GM12878 (cell line): ENCODE data around the gene TMEM256. TPM values are rescaled to one million over a fixed set of nuclear protein-coding genes. Genes with fewer than 3 reads are reported as not detected.

Source experiments
- ATAC-seq: fragments of 200-7000 bp; cut with Tn5 transposase; 3 replicates; pipeline ENCODE4 v1.9.1; 2020; ENCODE audit warnings: mild to moderate bottlenecking, moderate library complexity
- BruUV-seq: library from RNA; stranded (reverse); fragments of 400-500 nt; replicated peaks from 2 replicates; lab custom pipeline; 2021; lab: Mats Ljungman, UMichigan
- CTCF ChIA-PET: fragments of 300-600 bp; sonication (Branson Sonifier 250); formaldehyde crosslinking; extraction: SDS; loops from one replicate; lab custom pipeline; 2021; ENCODE audit warnings: inconsistent platforms; lab: Yijun Ruan, JAX
- POLR2A ChIA-PET: fragments of 350-600 bp; formaldehyde crosslinking; extraction: SDS; loops from one replicate; lab custom pipeline; 2021; ENCODE audit warnings: inconsistent platforms; lab: Charles Lee
- RAD21 ChIA-PET: fragments of 300-600 bp; sonication (Branson Sonifier 250); formaldehyde crosslinking; loops from one replicate; lab custom pipeline; 2023; ENCODE audit warnings: antibody characterized with exemption; ENCODE audit not compliant: unreplicated experiment; lab: Charles Lee
- SMC1A ChIA-PET: fragments of 300-600 bp; sonication (Branson Sonifier 250); formaldehyde crosslinking; loops from one replicate; lab custom pipeline; 2023; ENCODE audit not compliant: unreplicated experiment, uncharacterized antibody; lab: Charles Lee
- DNase-seq: peaks from one replicate; pipeline ENCODE4 v3.0.0-alpha.2; 2011; ENCODE audit warnings: low read depth, low spot score
- FAIRE-seq: peaks from 3 replicates; lab custom pipeline; 2011; peaks lifted over from hg19 to GRCh38; lab: Jason Lieb, UNC
- H2AFZ ChIP-seq: 2 replicates; pipeline ENCODE4 v1.6.0; 2011; ENCODE audit warnings: low read depth, low read length, control low read depth; ENCODE audit not compliant: control insufficient read depth
- H3K27ac ChIP-seq: 2 replicates; pipeline ENCODE4 v1.5.1; 2011; ENCODE audit warnings: control low read depth; ENCODE audit not compliant: control insufficient read depth, insufficient read depth
- H3K27me3 ChIP-seq, 2 experiments: replicated peaks in 1 of 2; 2 replicates each; pipeline versions ENCODE4 v1.6.0 to v1.6.1; 2011; ENCODE audit warnings: low read length in 1 of 2; ENCODE audit not compliant: control insufficient read depth in 2 of 2, insufficient read depth in 2 of 2
- H3K36me3 ChIP-seq, 2 experiments: 2 replicates each; pipeline ENCODE4 v1.5.1; 2011; ENCODE audit warnings: low read length in 1 of 2; ENCODE audit not compliant: control insufficient read depth in 2 of 2, insufficient read depth in 2 of 2
- H3K4me1 ChIP-seq: 2 replicates; pipeline ENCODE4 v1.6.1; 2011; ENCODE audit warnings: mild to moderate bottlenecking, low read length, moderate library complexity, mixed read lengths; ENCODE audit not compliant: control insufficient read depth, insufficient read depth
- H3K4me2 ChIP-seq: 2 replicates; pipeline ENCODE4 v1.6.0; 2011; ENCODE audit warnings: control low read depth; ENCODE audit not compliant: control insufficient read depth, insufficient read depth
- H3K4me3 ChIP-seq: fragments of 200-600 bp; sonication (generic); 2 replicates; pipeline ENCODE4 v1.5.1; 2016
- H3K79me2 ChIP-seq: 2 replicates; pipeline ENCODE4 v1.6.0; 2011; ENCODE audit warnings: low read length; ENCODE audit not compliant: control insufficient read depth, insufficient read depth
- H3K9ac ChIP-seq: 2 replicates; pipeline ENCODE4 v1.8.0; 2011; ENCODE audit warnings: low read length, control low read depth, mixed read lengths; ENCODE audit not compliant: control insufficient read depth, insufficient read depth
- H3K9me3 ChIP-seq: replicated peaks from 3 replicates; pipeline ENCODE4 v1.5.1; 2011; ENCODE audit warnings: mild to moderate bottlenecking, low read length; ENCODE audit not compliant: control insufficient read depth, insufficient read depth
- H4K20me1 ChIP-seq: 2 replicates; pipeline ENCODE4 v1.6.0; 2011; ENCODE audit not compliant: control insufficient read depth, insufficient read depth
- ATF3 ChIP-seq: IDR thresholded peaks from 2 replicates; pipeline ENCODE4 v1.6.1; 2011; ENCODE audit warnings: low read depth, mild to moderate bottlenecking, low read length, moderate library complexity, borderline replicate concordance; ENCODE audit errors: extremely low read depth
- MLLT1 ChIP-seq: fragments of 450-650 bp; IDR thresholded peaks from 2 replicates; pipeline ENCODE4 v1.6.1; 2016; ENCODE audit warnings: mild to moderate bottlenecking
- SREBF1 ChIP-seq: IDR thresholded peaks from 2 replicates; pipeline ENCODE4 v1.6.1; 2012; ENCODE audit warnings: mild to moderate bottlenecking, low read length
- TBL1XR1 ChIP-seq: IDR thresholded peaks from 2 replicates; pipeline ENCODE4 v1.6.1; 2012; ENCODE audit warnings: low read depth, low read length, improper control_type of control experiment
- WGBS: methylation state at CpG from one replicate; pipeline ENCODE4 v1.1.6; 2016; ENCODE audit warnings: low lambda C conversion rate; ENCODE audit not compliant: insufficient replicate concordance, insufficient coverage; ENCODE audit errors: missing lambda C conversion rate; 5-methylcytosine and 5-hydroxymethylcytosine counted together
- in situ Hi-C: fragments of 300-500 bp; cut with MboI; formaldehyde crosslinking; loops from 9 replicates; pipeline ENCODE4 v1.14.3; 2018; ENCODE audit warnings: mixed read lengths
- intact Hi-C: fragments of 100-400 bp; cut with micrococcal nuclease; formaldehyde crosslinking; loops from one replicate; pipeline ENCODE4 v1.14.2; 2022; ENCODE audit not compliant: unreplicated experiment
- polyA plus RNA-seq, 11 experiments: library from polyadenylated mRNA; depleted of rRNA in 4 of 11; unstranded in 6 of 11; stranded (reverse) in 5 of 11; fragments of >200 nt; fragmentation: Nextera tagmentation in 4 of 11; fragmentation: Illumina TruSeq in 1 of 11; extraction: Ambion mirVana in 4 of 11; extraction: Trizol in 1 of 11; gene quantifications; 1 replicate in 1 of 11; 2 replicates in 10 of 11; pipeline versions ENCODE4 v1.2.1 to v1.2.3, GENCODE V29; 2011 to 2016; ENCODE audit warnings: inconsistent platforms in 2 of 11, missing spikeins in 2 of 11, low read depth in 1 of 11
- total RNA-seq, 4 experiments: library from RNA; depleted of rRNA in 3 of 4; stranded (reverse); fragments of >200 nt in 3 of 4; fragmentation: Illumina TruSeq in 1 of 4; extraction: Trizol in 1 of 4; gene quantifications; 2 replicates each; pipeline versions ENCODE4 v1.2.1 to v1.2.3, GENCODE V29; 2013 to 2021
- TF ChIP-seq, protein P1 (sequence below), 3 experiments: IDR thresholded peaks in 2 of 3; conservative IDR thresholded peaks in 1 of 3; 2 replicates each; pipeline ENCODE4 v1.5.1; 2011; ENCODE audit warnings: low read depth in 3 of 3, low read length in 3 of 3, mild to moderate bottlenecking in 3 of 3, control low read depth in 2 of 3, moderate library complexity in 2 of 3, inconsistent platforms in 1 of 3, mixed read lengths in 1 of 3; ENCODE audit not compliant: control insufficient read depth in 2 of 3, insufficient read depth in 1 of 3; ENCODE audit errors: extremely low read depth in 1 of 3
- TF ChIP-seq, protein P2 (sequence below): fragments of 450-650 bp; IDR thresholded peaks from 2 replicates; pipeline ENCODE4 v1.6.1; 2017; ENCODE audit warnings: antibody characterized with exemption, mild to moderate bottlenecking, moderate library complexity
- TF ChIP-seq, protein P3 (sequence below): fragments of 450-650 bp; IDR thresholded peaks from 2 replicates; pipeline ENCODE4 v1.6.1; 2017; ENCODE audit warnings: mild to moderate bottlenecking, moderate library complexity

TMEM256 gene
- total and polyA plus RNA-seq, 10 of the 15 experiments (the other 5 are each of a cell fraction or from before 2014, with no cell fraction given) = 57.3 to 342 (median 95.7) TPM

GRCh38 chr17:7442142-7442541 is 38.2 kb upstream of the TMEM256 start:
- 95% methylated on average over 2 of the region's 2 CpGs for WGBS
- DNase-seq = no peak
- POLR2A ChIA-PET = interaction anchor here (0.7 to 8.2 kb wide), 6 partner anchors 9 to 119 kb away, joined by 3 to 63 read pairs (median 8); partner anchors contain the start of genes POLR2A and SENP3
- no peaks in the 10 kb centered on the region for H4K20me1 ChIP-seq
- no peak overlapping the region for H3K9ac ChIP-seq
- RAD21 ChIA-PET = interaction anchor here (2.5 kb wide), 1 partner anchor 118 kb away, joined by 12 read pairs; the partner anchor contains the start of gene SENP3
- no peaks in the 10 kb centered on the region for H3K36me3 ChIP-seq
- H3K4me2 ChIP-seq = no peak overlapping the region
- CTCF ChIA-PET = interaction anchor here (1.0 to 2.7 kb wide), 3 partner anchors 12 to 74 kb away, joined by 3 to 20 read pairs (median 3); no protein-coding TSS in a partner anchor
- in situ Hi-C loops = no loop called here
- no peak overlapping the region for H3K27ac ChIP-seq
- H2AFZ ChIP-seq = no peak overlapping the region
- peaks cover 27% of the 10 kb centered on the region for H3K4me1 ChIP-seq
- FAIRE-seq = no peak
- intact Hi-C loops = no loop called here
- SMC1A ChIA-PET = interaction anchor here (1.1 to 1.9 kb wide), 3 partner anchors 11 to 119 kb away, joined by 3 to 8 read pairs (median 8); partner anchors contain the start of genes SLC35G6 and ZBTB4
- peaks cover 1 to 4% of the 10 kb centered on the region in 2 experiments; a peak in 3 of 4 replicates for H3K27me3 ChIP-seq
- no peaks in the 10 kb centered on the region for H3K9me3 ChIP-seq
- no peak for ATAC-seq
- BruUV-seq = no TSS peak
- H3K4me3 ChIP-seq = no peak overlapping the region
- H3K79me2 ChIP-seq = no peaks in the 10 kb centered on the region; the same call in 1 of the 2 replicates
- TF ChIP-seq ATF3 (no peak), SREBF1 (no peak), TBL1XR1 (no peak), MLLT1 (no peak)
- TF ChIP-seq, protein P1, sequence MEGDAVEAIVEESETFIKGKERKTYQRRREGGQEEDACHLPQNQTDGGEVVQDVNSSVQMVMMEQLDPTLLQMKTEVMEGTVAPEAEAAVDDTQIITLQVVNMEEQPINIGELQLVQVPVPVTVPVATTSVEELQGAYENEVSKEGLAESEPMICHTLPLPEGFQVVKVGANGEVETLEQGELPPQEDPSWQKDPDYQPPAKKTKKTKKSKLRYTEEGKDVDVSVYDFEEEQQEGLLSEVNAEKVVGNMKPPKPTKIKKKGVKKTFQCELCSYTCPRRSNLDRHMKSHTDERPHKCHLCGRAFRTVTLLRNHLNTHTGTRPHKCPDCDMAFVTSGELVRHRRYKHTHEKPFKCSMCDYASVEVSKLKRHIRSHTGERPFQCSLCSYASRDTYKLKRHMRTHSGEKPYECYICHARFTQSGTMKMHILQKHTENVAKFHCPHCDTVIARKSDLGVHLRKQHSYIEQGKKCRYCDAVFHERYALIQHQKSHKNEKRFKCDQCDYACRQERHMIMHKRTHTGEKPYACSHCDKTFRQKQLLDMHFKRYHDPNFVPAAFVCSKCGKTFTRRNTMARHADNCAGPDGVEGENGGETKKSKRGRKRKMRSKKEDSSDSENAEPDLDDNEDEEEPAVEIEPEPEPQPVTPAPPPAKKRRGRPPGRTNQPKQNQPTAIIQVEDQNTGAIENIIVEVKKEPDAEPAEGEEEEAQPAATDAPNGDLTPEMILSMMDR (IDR thresholded peaks at IDR 0.05 in 2 of 3, conservative IDR thresholded peaks at IDR 0.05 in 1 of 3; ENCODE audit: control insufficient read depth in 2 of 3, extremely low read depth in 1 of 3, insufficient read depth in 1 of 3, low read depth in 3 of 3, low read length in 3 of 3) = no peak
- TF ChIP-seq, protein P2, sequence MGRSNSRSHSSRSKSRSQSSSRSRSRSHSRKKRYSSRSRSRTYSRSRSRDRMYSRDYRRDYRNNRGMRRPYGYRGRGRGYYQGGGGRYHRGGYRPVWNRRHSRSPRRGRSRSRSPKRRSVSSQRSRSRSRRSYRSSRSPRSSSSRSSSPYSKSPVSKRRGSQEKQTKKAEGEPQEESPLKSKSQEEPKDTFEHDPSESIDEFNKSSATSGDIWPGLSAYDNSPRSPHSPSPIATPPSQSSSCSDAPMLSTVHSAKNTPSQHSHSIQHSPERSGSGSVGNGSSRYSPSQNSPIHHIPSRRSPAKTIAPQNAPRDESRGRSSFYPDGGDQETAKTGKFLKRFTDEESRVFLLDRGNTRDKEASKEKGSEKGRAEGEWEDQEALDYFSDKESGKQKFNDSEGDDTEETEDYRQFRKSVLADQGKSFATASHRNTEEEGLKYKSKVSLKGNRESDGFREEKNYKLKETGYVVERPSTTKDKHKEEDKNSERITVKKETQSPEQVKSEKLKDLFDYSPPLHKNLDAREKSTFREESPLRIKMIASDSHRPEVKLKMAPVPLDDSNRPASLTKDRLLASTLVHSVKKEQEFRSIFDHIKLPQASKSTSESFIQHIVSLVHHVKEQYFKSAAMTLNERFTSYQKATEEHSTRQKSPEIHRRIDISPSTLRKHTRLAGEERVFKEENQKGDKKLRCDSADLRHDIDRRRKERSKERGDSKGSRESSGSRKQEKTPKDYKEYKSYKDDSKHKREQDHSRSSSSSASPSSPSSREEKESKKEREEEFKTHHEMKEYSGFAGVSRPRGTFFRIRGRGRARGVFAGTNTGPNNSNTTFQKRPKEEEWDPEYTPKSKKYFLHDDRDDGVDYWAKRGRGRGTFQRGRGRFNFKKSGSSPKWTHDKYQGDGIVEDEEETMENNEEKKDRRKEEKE = no peak
- TF ChIP-seq, protein P3, sequence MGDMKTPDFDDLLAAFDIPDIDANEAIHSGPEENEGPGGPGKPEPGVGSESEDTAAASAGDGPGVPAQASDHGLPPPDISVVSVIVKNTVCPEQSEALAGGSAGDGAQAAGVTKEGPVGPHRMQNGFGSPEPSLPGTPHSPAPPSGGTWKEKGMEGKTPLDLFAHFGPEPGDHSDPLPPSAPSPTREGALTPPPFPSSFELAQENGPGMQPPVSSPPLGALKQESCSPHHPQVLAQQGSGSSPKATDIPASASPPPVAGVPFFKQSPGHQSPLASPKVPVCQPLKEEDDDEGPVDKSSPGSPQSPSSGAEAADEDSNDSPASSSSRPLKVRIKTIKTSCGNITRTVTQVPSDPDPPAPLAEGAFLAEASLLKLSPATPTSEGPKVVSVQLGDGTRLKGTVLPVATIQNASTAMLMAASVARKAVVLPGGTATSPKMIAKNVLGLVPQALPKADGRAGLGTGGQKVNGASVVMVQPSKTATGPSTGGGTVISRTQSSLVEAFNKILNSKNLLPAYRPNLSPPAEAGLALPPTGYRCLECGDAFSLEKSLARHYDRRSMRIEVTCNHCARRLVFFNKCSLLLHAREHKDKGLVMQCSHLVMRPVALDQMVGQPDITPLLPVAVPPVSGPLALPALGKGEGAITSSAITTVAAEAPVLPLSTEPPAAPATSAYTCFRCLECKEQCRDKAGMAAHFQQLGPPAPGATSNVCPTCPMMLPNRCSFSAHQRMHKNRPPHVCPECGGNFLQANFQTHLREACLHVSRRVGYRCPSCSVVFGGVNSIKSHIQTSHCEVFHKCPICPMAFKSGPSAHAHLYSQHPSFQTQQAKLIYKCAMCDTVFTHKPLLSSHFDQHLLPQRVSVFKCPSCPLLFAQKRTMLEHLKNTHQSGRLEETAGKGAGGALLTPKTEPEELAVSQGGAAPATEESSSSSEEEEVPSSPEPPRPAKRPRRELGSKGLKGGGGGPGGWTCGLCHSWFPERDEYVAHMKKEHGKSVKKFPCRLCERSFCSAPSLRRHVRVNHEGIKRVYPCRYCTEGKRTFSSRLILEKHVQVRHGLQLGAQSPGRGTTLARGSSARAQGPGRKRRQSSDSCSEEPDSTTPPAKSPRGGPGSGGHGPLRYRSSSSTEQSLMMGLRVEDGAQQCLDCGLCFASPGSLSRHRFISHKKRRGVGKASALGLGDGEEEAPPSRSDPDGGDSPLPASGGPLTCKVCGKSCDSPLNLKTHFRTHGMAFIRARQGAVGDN = no peak
